ENCODE results near the gene C2CD2.

C2CD2 gene

DNA sequence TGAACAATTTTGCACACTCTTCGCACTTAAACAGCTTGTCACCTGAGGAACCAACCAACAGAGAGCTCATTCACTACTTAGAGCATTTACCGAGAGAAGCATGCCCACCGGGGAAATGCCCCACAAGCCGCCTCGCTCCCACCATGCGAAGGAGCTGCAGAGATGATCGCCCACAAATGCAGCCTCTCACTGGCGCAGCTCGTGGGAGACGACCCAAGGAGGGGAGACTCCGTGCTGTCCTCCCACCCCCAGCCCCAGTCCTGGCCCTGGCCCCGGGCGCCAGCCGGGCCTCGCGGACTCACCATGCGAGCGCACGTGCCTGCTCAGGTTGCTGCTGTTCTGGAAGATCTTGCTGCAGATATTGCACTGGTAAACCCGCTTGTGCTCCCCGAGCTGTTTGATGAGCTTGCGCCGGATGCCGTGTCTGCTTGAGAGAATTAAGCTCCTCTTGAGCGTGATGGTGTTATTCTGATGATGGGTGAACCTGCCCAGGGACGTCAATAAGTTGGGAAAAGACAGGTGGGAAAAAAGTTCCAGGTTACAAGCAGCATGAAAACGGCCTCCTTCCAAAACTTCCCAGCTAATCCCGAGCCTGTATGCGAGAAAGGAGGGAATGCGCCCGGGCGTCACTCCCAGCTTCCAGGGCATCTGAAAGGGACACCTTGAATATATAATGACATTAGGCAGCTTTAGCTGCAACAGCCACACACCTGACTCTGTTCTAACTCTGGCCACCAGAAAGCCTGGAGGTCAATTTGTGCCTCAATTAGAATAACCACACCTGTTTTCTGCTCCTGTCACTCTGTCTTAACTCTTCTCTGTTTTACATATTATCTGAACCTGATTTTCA lies 117.4 kb downstream of the C2CD2 start:
- DNase-seq: no peak

DNA sequence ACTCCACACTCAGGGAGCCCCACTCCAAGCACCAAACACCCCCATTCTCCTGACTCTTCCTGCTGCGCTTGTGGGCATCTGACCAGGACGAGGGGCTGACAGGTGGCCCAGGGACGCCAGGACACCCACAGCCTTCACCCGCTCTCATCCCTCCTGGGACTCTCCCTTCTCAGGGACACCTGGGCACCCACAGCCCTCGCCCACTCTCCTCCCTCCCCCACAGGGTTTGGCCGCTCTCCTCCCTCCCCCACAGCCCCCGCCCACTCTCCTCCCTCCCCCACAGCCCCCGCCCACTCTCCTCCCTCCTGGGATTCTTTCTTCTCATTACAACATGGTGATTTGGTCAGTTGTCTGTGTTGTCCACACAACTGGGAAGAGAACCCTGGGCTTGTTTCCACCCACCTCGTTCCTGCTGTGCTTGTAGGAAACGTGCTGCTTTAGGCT lies 118.1 kb downstream of the C2CD2 start:
- no peak for DNase-seq
